Lung (tissue), 12 donors: Measurements from ENCODE around the gene FAM222A. TPM values are rescaled to one million over a fixed set of nuclear protein-coding genes. Genes with fewer than 3 reads are reported as not detected.

Experiments used
- ATAC-seq: fragments of 200-7000 bp; cut with Tn5 transposase; one replicate; pipeline ENCODE4 v1.9.1; 2020; ENCODE audit warnings: moderate number of reproducible peaks; ENCODE audit not compliant: insufficient read depth, low FRiP score
- DNase-seq, 3 donors: peaks; one replicate each; pipeline ENCODE4 v3.0.0-alpha.2; 2013 to 2017
- H3K27ac ChIP-seq, 2 donors: one replicate each; pipeline ENCODE4 v1.5.1; 2013; ENCODE audit warnings: mild to moderate bottlenecking in 2 of 2, moderate library complexity in 2 of 2, control low read depth in 1 of 2, inconsistent platforms in 1 of 2, low read depth in 1 of 2, low read length in 1 of 2
- H3K27me3 ChIP-seq, 3 donors: one replicate each; pipeline ENCODE4 v1.5.1; 2013; ENCODE audit warnings: low read length in 2 of 3; ENCODE audit not compliant: control insufficient read depth in 3 of 3, insufficient read depth in 3 of 3
- H3K36me3 ChIP-seq, 4 donors: one replicate each; pipeline ENCODE4 v1.5.1; 2013; ENCODE audit warnings: low read length in 4 of 4, mild to moderate bottlenecking in 1 of 4, moderate library complexity in 1 of 4; ENCODE audit not compliant: control insufficient read depth in 4 of 4, insufficient read depth in 4 of 4
- H3K4me1 ChIP-seq, 5 donors: one replicate each; pipeline ENCODE4 v1.5.1; 2013; ENCODE audit warnings: low read length in 5 of 5, mild to moderate bottlenecking in 2 of 5, moderate library complexity in 1 of 5; ENCODE audit not compliant: control insufficient read depth in 5 of 5, insufficient read depth in 5 of 5
- H3K4me3 ChIP-seq: one replicate; pipeline ENCODE4 v1.5.1; 2013; ENCODE audit warnings: mild to moderate bottlenecking, control low read depth, moderate library complexity
- H3K9ac ChIP-seq, 2 donors: one replicate each; pipeline ENCODE4 v1.5.1; 2013; ENCODE audit warnings: low read length in 2 of 2, control low read depth in 1 of 2; ENCODE audit not compliant: insufficient read depth in 1 of 2
- H3K9me3 ChIP-seq, 4 donors: one replicate each; pipeline ENCODE4 v1.5.1; 2013; ENCODE audit warnings: low read length in 3 of 4, mild to moderate bottlenecking in 1 of 4, moderate library complexity in 1 of 4; ENCODE audit not compliant: control insufficient read depth in 4 of 4, insufficient read depth in 3 of 4
- WGBS, 2 donors: extraction: QIAGEN DNeasy Blood & Tissue Kit; methylation state at CpG; one replicate each; pipeline ENCODE4 v1.1.7; 2013; 5-methylcytosine and 5-hydroxymethylcytosine counted together
- polyA plus RNA-seq, 2 donors: library from polyadenylated mRNA; stranded (reverse); fragments of 200-250 nt; gene quantifications; one replicate each; pipeline ENCODE4 v1.2.1, GENCODE V29; 2013
- total RNA-seq, 2 donors: library from RNA; depleted of rRNA in 1 of 2; stranded (reverse); fragments of >200 nt in 1 of 2; gene quantifications; one replicate each; pipeline ENCODE4 v1.2.1, GENCODE V29; 2014 to 2021
- TF ChIP-seq, protein P1 (sequence below): IDR thresholded peaks from 2 replicates; pipeline ENCODE4 v1.5.1; 2012; ENCODE audit warnings: mild to moderate bottlenecking; ENCODE audit errors: control extremely low read depth, extremely low read depth
- donor health status: control.
- donor health status: control.
- donor health status: Bipolar disorder and iron deficiency.
- donor health status: healthy.
- donor health status: DM: yes; HTN: yes; CAD: no.

The FAM222A gene
- total and polyA plus RNA-seq, 4 donors, result 0.28 to 2.6 (median 1.1) TPM

GRCh38 chr12:109767991-109768900 is 54.6 kb downstream of the FAM222A start:
- Histone ChIP-seq H3K4me3 (no peak overlapping the region), H3K4me1 (peaks cover 0 to 13% (median 3%) of the 10 kb centered on the region in 5 donors), H3K9me3 (peaks cover 0 to 7% (median under 1%) of the 10 kb centered on the region in 4 donors), H3K27me3 (no peaks in the 10 kb centered on the region), H3K27ac (no peak overlapping the region), H3K36me3 (peaks cover 0 to 4% (median 2%) of the 10 kb centered on the region in 4 donors), H3K9ac (no peak overlapping the region)
- 96% methylated on average over 47 to 54 of the region's 54 CpGs for WGBS, 2 donors
- ATAC-seq (no peak), DNase-seq (no peak)
- TF ChIP-seq, protein P1, sequence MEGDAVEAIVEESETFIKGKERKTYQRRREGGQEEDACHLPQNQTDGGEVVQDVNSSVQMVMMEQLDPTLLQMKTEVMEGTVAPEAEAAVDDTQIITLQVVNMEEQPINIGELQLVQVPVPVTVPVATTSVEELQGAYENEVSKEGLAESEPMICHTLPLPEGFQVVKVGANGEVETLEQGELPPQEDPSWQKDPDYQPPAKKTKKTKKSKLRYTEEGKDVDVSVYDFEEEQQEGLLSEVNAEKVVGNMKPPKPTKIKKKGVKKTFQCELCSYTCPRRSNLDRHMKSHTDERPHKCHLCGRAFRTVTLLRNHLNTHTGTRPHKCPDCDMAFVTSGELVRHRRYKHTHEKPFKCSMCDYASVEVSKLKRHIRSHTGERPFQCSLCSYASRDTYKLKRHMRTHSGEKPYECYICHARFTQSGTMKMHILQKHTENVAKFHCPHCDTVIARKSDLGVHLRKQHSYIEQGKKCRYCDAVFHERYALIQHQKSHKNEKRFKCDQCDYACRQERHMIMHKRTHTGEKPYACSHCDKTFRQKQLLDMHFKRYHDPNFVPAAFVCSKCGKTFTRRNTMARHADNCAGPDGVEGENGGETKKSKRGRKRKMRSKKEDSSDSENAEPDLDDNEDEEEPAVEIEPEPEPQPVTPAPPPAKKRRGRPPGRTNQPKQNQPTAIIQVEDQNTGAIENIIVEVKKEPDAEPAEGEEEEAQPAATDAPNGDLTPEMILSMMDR, result no peak

DNA sequence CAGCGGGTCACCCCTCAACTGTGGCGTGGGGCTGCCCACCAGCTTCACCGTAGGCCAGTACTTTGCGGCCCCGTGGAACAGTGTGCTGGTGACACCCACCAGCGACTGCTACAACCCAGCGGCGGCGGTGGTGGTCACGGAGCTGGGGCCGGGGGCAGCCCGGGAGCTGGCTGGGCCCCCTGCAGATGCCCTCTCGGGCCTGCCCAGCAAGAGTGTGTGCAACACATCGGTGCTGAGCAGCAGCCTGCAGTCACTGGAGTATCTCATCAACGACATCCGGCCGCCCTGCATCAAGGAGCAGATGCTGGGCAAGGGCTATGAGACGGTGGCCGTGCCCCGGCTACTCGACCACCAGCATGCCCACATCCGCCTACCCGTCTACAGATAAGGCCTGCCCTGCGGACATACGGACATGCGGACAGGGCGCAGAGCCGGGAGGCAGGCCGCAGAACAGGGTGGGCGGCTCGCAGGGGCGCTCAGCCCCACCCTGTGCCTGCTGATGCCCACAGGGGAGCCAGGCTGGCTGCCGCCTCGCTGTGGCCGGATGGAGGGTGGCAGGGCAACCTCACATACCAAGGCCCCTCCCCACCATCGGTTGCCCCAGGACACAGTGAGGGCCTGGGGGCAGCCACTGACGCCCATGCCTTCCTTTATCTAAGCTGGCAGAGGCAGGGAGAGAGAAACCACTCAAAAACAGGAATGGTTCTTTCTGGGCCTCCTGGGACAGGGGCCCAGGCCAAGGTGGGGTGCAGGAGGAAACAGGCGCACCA is 55.5 kb downstream of the FAM222A start:
- no peak for ATAC-seq
- peaks cover 0 to 13% (median 5%) of the 10 kb centered on the region in 5 donors for H3K4me1 ChIP-seq
- H3K9me3 ChIP-seq, result no peaks in the 10 kb centered on the region
- DNase-seq, result no peak
- no peak overlapping the region for H3K4me3 ChIP-seq
- TF ChIP-seq, protein P1, result no peak
- no peak overlapping the region for H3K27ac ChIP-seq
- H3K9ac ChIP-seq, result no peak overlapping the region
- no peaks in the 10 kb centered on the region for H3K27me3 ChIP-seq
- 96 to 98% methylated on average over 38 of the region's 38 CpGs for WGBS, 2 donors
- H3K36me3 ChIP-seq, result peaks cover 0 to 3% (median 0%) of the 10 kb centered on the region in 4 donors

- ATAC-seq (no peak), DNase-seq (peak; percentile 40 to 77 (median 57))
- Histone ChIP-seq H3K36me3 (peaks cover 0 to 3% (median 0%) of the 10 kb centered on the region in 4 donors), H3K27ac (no peak overlapping the region), H3K4me3 (no peak overlapping the region), H3K27me3 (no peaks in the 10 kb centered on the region), H3K4me1 (peaks cover 0 to 13% (median 5%) of the 10 kb centered on the region in 5 donors), H3K9me3 (no peaks in the 10 kb centered on the region), H3K9ac (peak overlapping the region in 1 of 2 donors; percentile 13)
- 81 to 85% methylated on average over 16 of the region's 16 CpGs for WGBS, 2 donors
- TF ChIP-seq, protein P1, result no peak
Measured at GRCh38 chr12:109770104-109770860, 56.7 kb downstream of the FAM222A start.
